Hepatocyte (in vitro differentiated cells): Measurements from ENCODE around the gene SYT8.

Experiments used
- EZH2 ChIP-seq: fragments of 200-600 bp; sonication (generic); IDR thresholded peaks from 2 replicates; pipeline ENCODE4 v1.6.1; 2016; ENCODE audit warnings: antibody characterized with exemption, mild to moderate bottlenecking, borderline replicate concordance
- EZH2phosphoT487 ChIP-seq: fragments of 200-600 bp; sonication (generic); IDR thresholded peaks from one replicate; pipeline ENCODE4 v1.6.1; 2018; ENCODE audit warnings: antibody characterized with exemption, mild to moderate bottlenecking, low read depth, moderate library complexity; ENCODE audit not compliant: unreplicated experiment, severe bottlenecking
- TF ChIP-seq, protein P1 (sequence below): fragments of 200-600 bp; sonication (generic); IDR thresholded peaks from 2 replicates; pipeline ENCODE4 v1.5.1; 2016; ENCODE audit warnings: antibody characterized with exemption, mild to moderate bottlenecking; ENCODE audit not compliant: poor library complexity

DNA sequence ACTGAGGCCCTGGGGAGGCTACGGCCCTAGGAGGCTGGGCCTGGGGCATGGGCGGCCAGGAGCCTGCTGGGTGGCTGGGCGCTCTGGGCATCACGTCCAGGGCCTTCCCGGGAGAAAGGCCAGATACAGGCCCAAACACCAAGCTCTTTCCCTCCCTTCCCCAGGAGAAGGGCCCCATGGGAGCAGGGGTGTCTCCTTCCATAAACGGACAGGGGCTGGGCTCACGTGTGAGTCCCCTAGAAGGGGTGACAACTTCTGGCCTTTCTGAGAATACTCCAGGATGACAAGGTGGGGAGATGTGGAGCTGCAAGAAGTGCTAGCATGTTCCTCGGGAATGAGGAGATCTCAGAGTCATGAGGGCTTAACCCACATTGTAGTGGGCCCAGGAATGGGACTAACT is 19.5 kb upstream of the SYT8 start:
- TF ChIP-seq, protein P1, sequence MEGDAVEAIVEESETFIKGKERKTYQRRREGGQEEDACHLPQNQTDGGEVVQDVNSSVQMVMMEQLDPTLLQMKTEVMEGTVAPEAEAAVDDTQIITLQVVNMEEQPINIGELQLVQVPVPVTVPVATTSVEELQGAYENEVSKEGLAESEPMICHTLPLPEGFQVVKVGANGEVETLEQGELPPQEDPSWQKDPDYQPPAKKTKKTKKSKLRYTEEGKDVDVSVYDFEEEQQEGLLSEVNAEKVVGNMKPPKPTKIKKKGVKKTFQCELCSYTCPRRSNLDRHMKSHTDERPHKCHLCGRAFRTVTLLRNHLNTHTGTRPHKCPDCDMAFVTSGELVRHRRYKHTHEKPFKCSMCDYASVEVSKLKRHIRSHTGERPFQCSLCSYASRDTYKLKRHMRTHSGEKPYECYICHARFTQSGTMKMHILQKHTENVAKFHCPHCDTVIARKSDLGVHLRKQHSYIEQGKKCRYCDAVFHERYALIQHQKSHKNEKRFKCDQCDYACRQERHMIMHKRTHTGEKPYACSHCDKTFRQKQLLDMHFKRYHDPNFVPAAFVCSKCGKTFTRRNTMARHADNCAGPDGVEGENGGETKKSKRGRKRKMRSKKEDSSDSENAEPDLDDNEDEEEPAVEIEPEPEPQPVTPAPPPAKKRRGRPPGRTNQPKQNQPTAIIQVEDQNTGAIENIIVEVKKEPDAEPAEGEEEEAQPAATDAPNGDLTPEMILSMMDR = no peak
- no peak for TF ChIP-seq EZH2
- no peak for TF ChIP-seq EZH2phosphoT487
